Left ventricle myocardium inferior (tissue), 1 donor: ENCODE measurements around the gene TRIM68. TPM values are rescaled to one million over a fixed set of nuclear protein-coding genes. Genes with fewer than 3 reads are reported as not detected.

Experiments
- DNase-seq: peaks from one replicate; pipeline ENCODE4 v3.0.0-alpha.2; 2020
- H3K27ac ChIP-seq: fragments of 200-600 bp; replicated peaks from 2 replicates; pipeline ENCODE4 v1.8.0; 2021
- H3K27me3 ChIP-seq: fragments of 200-600 bp; 2 replicates; pipeline ENCODE4 v1.8.0; 2021; ENCODE audit warnings: low read depth
- H3K36me3 ChIP-seq: fragments of 200-600 bp; 2 replicates; pipeline ENCODE4 v1.8.0; 2021
- H3K4me1 ChIP-seq: fragments of 200-600 bp; 2 replicates; pipeline ENCODE4 v1.8.0; 2021
- H3K4me3 ChIP-seq: fragments of 200-600 bp; 2 replicates; pipeline ENCODE4 v1.8.0; 2021; ENCODE audit warnings: mild to moderate bottlenecking, moderate library complexity
- H3K9me3 ChIP-seq: fragments of 200-600 bp; replicated peaks from 2 replicates; pipeline ENCODE4 v1.8.0; 2021
- intact Hi-C: fragments of 100-400 bp; cut with micrococcal nuclease; formaldehyde crosslinking; loops from one replicate; pipeline ENCODE4 v1.11.0; 2022
- total RNA-seq: library from RNA; stranded (reverse); fragmentation: NEBNext Ultra II Directional; extraction: Animal tissue kit (Norgen Biotek cat#: 25700); gene quantifications from one replicate; pipeline ENCODE4 v1.2.1, GENCODE V29; 2021
- TF ChIP-seq, protein P1 (sequence below): fragments of 200-600 bp; IDR thresholded peaks from 2 replicates; pipeline ENCODE4 v1.8.0; 2021; ENCODE audit warnings: antibody characterized with exemption, mild to moderate bottlenecking, borderline replicate concordance
- donor health status: DM: no; HTN: yes; CAD: no; lungs with severe emphysema.

TRIM68 gene
- total RNA-seq, 1 donor from 2014 or later: 10.6 TPM

DNA sequence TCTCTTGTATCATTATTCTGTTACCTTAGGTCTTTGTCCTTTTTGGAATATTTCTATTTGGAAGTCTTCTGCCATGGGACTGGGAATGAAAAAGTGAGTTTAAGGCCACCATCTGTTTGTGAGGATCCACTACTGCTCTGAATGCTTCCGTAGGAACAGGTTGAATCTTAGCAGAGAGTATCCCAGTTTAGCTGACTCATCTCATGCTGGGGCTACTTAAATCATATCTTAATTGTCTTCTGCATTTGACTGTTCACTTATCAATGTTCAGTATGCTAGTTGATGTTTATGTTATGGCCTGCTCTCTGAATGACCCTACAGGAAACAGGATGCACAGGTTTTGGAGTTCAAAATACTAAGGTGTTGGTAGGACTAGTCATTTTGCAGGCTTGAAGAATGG lies 27.9 kb downstream of the TRIM68 start:
- intact Hi-C loops: no loop called here
- TF ChIP-seq, protein P1, sequence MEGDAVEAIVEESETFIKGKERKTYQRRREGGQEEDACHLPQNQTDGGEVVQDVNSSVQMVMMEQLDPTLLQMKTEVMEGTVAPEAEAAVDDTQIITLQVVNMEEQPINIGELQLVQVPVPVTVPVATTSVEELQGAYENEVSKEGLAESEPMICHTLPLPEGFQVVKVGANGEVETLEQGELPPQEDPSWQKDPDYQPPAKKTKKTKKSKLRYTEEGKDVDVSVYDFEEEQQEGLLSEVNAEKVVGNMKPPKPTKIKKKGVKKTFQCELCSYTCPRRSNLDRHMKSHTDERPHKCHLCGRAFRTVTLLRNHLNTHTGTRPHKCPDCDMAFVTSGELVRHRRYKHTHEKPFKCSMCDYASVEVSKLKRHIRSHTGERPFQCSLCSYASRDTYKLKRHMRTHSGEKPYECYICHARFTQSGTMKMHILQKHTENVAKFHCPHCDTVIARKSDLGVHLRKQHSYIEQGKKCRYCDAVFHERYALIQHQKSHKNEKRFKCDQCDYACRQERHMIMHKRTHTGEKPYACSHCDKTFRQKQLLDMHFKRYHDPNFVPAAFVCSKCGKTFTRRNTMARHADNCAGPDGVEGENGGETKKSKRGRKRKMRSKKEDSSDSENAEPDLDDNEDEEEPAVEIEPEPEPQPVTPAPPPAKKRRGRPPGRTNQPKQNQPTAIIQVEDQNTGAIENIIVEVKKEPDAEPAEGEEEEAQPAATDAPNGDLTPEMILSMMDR: no peak
- no peak for DNase-seq

DNA sequence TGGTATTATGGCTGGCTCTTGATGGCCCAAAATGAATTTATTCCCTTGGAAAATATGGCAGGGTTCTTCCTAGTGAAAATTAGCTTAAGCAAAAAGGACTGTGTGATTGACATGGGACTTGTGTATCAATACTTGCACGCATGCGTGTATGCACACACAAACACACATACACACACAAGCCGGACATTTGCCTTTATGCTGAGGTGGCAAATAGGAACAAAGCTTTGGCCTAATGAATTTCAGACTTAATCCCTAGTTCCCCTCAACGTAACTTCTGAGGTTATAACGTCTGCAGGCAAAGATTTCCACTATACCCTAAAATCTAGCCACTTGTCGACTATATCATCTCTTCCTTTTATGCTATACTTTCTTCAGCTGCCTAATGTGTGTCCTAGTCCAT lies 29.4 kb downstream of the TRIM68 start:
- Histone ChIP-seq H3K27ac (no peak overlapping the region), H3K4me1 (no peaks in the 10 kb centered on the region), H3K4me3 (no peak overlapping the region), H3K9me3 (no peaks in the 10 kb centered on the region), H3K27me3 (peaks cover 22% of the 10 kb centered on the region), H3K36me3 (no peaks in the 10 kb centered on the region)
- intact Hi-C loops: no loop called here
- TF ChIP-seq, protein P1: no peak
- DNase-seq: no peak

More for the DNA sequence above, 27.9 kb downstream of the TRIM68 start:
- Histone ChIP-seq H3K9me3 (no peaks in the 10 kb centered on the region), H3K27me3 (peaks cover 29% of the 10 kb centered on the region), H3K27ac (no peak overlapping the region), H3K36me3 (no peaks in the 10 kb centered on the region), H3K4me1 (no peaks in the 10 kb centered on the region), H3K4me3 (no peak overlapping the region)

DNA sequence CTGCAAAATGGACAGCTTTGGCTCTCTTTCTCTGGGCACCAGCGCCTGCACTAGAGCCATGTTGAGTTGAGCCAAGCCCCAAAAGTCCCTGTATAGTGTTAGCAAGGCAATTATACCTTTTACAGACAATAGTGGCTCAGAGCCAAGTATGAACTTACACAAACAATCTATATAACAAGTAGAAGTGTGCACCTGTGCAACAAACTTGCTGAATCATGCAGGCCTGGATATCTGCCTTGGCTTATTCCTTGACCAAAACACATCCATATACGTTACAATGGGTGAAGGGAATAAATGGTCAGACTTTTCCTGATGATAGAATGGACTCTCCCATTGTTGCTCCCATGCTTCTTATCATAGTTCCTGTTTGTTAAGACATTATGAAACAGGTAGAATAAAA lies 30.3 kb downstream of the TRIM68 start:
- intact Hi-C loops: no loop called here
- no peak overlapping the region for H3K4me3 ChIP-seq
- TF ChIP-seq, protein P1: no peak
- H3K36me3 ChIP-seq: no peaks in the 10 kb centered on the region
- no peak overlapping the region for H3K27ac ChIP-seq
- DNase-seq: no peak
- H3K9me3 ChIP-seq: no peaks in the 10 kb centered on the region
- peaks cover 24% of the 10 kb centered on the region for H3K27me3 ChIP-seq
- no peaks in the 10 kb centered on the region for H3K4me1 ChIP-seq

DNA sequence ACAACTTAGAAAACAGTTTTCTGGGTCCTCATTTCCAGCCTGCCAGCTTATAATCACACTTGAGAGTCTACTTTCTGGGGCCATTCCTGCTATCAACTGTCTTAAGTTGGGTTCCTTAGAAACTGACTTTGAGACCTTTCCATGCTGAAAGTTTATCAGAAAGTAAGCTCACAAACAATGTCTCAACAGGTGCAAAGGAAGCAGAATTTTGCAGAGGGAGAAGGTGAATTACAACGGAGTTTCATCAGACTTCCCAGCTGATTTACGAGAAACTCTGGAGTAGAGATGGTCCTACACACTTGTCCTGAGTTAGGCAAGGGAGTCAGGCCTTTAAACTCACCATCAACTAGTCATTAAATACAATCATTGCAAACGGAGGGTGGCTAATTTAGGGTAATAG lies 31.2 kb downstream of the TRIM68 start:
- DNase-seq: no peak
- no peaks in the 10 kb centered on the region for H3K4me1 ChIP-seq
- intact Hi-C loops: no loop called here
- no peaks in the 10 kb centered on the region for H3K9me3 ChIP-seq
- TF ChIP-seq, protein P1: no peak
- no peaks in the 10 kb centered on the region for H3K36me3 ChIP-seq
- no peak overlapping the region for H3K4me3 ChIP-seq
- no peak overlapping the region for H3K27ac ChIP-seq
- H3K27me3 ChIP-seq: peaks cover 24% of the 10 kb centered on the region

DNA sequence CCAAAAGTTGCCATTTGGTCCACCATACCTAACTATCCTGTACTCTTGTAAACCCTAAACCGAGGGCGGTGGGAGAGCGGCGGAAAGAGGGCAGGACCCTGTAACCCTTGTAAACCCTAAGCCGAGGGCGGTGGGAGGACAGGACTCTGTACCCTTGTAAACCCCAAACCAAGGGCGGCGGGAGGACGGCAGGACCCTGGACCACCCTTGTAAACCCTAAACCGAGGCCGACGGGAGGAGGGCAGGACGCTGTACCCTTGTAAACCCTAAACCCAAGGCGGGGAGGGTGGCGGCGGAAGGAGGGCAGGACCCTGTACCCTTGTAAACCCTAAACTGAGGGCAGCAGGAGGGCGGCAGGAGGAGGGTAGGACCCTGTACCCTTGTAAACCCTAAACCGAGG lies 39.0 kb downstream of the TRIM68 start:
- no peak overlapping the region for H3K27ac ChIP-seq
- H3K4me1 ChIP-seq: no peaks in the 10 kb centered on the region
- DNase-seq: no peak
- TF ChIP-seq, protein P1: no peak
- peaks cover 9% of the 10 kb centered on the region for H3K9me3 ChIP-seq
- H3K27me3 ChIP-seq: peaks cover 13% of the 10 kb centered on the region
- intact Hi-C loops: no loop called here
- H3K4me3 ChIP-seq: no peak overlapping the region
- no peaks in the 10 kb centered on the region for H3K36me3 ChIP-seq

DNA sequence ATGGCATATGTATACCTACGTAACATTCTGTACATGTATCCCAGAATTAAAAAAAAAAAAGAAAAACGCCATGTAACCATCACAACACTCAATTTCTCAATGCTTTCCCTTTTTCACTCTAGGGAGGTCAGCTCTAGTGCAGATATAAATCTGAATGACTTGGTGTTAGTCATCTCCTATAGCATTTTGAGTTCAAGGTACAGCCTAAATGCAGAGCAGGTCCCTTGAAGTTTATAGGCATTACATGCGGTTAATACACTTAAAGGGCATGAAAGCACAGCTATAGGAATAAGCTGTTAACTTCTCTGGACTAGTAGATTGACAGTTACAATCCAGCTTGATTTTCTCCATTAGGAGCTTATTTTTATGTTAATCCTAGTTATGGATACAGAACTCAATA lies 42.7 kb downstream of the TRIM68 start:
- TF ChIP-seq, protein P1: no peak
- peaks cover 21% of the 10 kb centered on the region for H3K9me3 ChIP-seq
- no peaks in the 10 kb centered on the region for H3K36me3 ChIP-seq
- H3K27ac ChIP-seq: no peak overlapping the region
- H3K4me3 ChIP-seq: no peak overlapping the region
- H3K4me1 ChIP-seq: no peaks in the 10 kb centered on the region
- peaks cover 8% of the 10 kb centered on the region for H3K27me3 ChIP-seq
- intact Hi-C loops: no loop called here
- DNase-seq: no peak
